Colon (tissue), 2 donors: Measurements from ENCODE around the gene WDR38.

Experiments
- FAIRE-seq: peaks from 2 replicates; lab custom pipeline; 2012; peaks lifted over from hg19 to GRCh38; lab: Jason Lieb, UNC
- donor health status: control.
- donor health status: control.

The WDR38 gene

GRCh38 chr9:124852829-124853531 lies at the start of gene WDR38:
TSS of gene WDR38 (plus strand) at chr9:124853460. CDS start at chr9:124853532, 72 bp downstream.
- no peak for FAIRE-seq

GRCh38 chr9:124803911-124804310 lies 49.3 kb upstream of the WDR38 start:
- FAIRE-seq, result no peak

GRCh38 chr9:124805186-124805585 lies 48.1 kb upstream of the WDR38 start:
- FAIRE-seq, result no peak

- FAIRE-seq, result no peak
Measured at GRCh38 chr9:124808246-124808956, 44.9 kb upstream of the WDR38 start.

- FAIRE-seq, result no peak
Measured at GRCh38 chr9:124809211-124809610, 44.0 kb upstream of the WDR38 start.

GRCh38 chr9:124809741-124810500 lies 43.3 kb upstream of the WDR38 start:
- FAIRE-seq, result no peak

- FAIRE-seq, result no peak
Measured at GRCh38 chr9:124810663-124811355, 42.5 kb upstream of the WDR38 start.

GRCh38 chr9:124812441-124812876 lies 40.8 kb upstream of the WDR38 start:
- FAIRE-seq, result no peak

GRCh38 chr9:124813041-124813440 lies 40.2 kb upstream of the WDR38 start:
- no peak for FAIRE-seq

- no peak for FAIRE-seq
Measured at GRCh38 chr9:124813501-124814163, 39.6 kb upstream of the WDR38 start.

GRCh38 chr9:124814164-124814535 lies 39.1 kb upstream of the WDR38 start:
- no peak for FAIRE-seq

GRCh38 chr9:124815601-124816000 lies 37.7 kb upstream of the WDR38 start:
- FAIRE-seq, result no peak

GRCh38 chr9:124818431-124819281 lies 34.6 kb upstream of the WDR38 start:
- FAIRE-seq, result no peak

GRCh38 chr9:124820698-124821623 lies 32.3 kb upstream of the WDR38 start:
- FAIRE-seq, result no peak

GRCh38 chr9:124828489-124829333 lies 24.5 kb upstream of the WDR38 start:
- FAIRE-seq, result no peak

- FAIRE-seq, result no peak
Measured at GRCh38 chr9:124829334-124829669, 24.0 kb upstream of the WDR38 start.

GRCh38 chr9:124830593-124830992 lies 22.7 kb upstream of the WDR38 start:
- FAIRE-seq, result no peak

GRCh38 chr9:124831642-124832364 lies 21.5 kb upstream of the WDR38 start:
- no peak for FAIRE-seq
